GM23338 (cell line): Measurements from ENCODE around the gene TFAP2B. TPM values are rescaled to one million over a fixed set of nuclear protein-coding genes. Genes with fewer than 3 reads are reported as not detected.

Source experiments
- ATAC-seq: fragments of 200-7000 bp; cut with Tn5 transposase; 3 replicates; pipeline ENCODE4 v1.9.1; 2020
- DNase-seq: peaks from one replicate; pipeline ENCODE4 v3.0.0-alpha.2; 2015; ENCODE audit warnings: low spot score
- H2AFZ ChIP-seq: fragments of 200-600 bp; sonication (generic); 2 replicates; pipeline ENCODE4 v1.8.0; 2016; ENCODE audit warnings: antibody characterized with exemption, mild to moderate bottlenecking, moderate library complexity
- H3F3A ChIP-seq: fragments of 200-600 bp; sonication (generic); replicated peaks from 2 replicates; pipeline ENCODE4 v1.8.0; 2017; ENCODE audit warnings: antibody characterized with exemption, mixed run types, low read depth
- H3K27ac ChIP-seq: fragments of 200-600 bp; sonication (generic); 2 replicates; pipeline ENCODE4 v1.6.1; 2016; ENCODE audit warnings: low read depth
- H3K27me3 ChIP-seq: fragments of 200-600 bp; sonication (generic); 2 replicates; pipeline ENCODE4 v1.8.0; 2016; ENCODE audit warnings: mild to moderate bottlenecking, mixed run types, moderate library complexity; ENCODE audit not compliant: insufficient read depth
- H3K36me3 ChIP-seq: fragments of 200-600 bp; sonication (generic); 2 replicates; pipeline ENCODE4 v1.8.0; 2016; ENCODE audit warnings: mild to moderate bottlenecking; ENCODE audit not compliant: insufficient read depth
- H3K4me1 ChIP-seq: fragments of 200-600 bp; sonication (generic); 2 replicates; pipeline ENCODE4 v1.8.0; 2016; ENCODE audit warnings: mild to moderate bottlenecking, moderate library complexity; ENCODE audit not compliant: insufficient read depth
- H3K4me2 ChIP-seq: fragments of 200-600 bp; sonication (generic); 2 replicates; pipeline ENCODE4 v1.7.1; 2017; ENCODE audit warnings: mixed run types
- H3K4me3 ChIP-seq: fragments of 200-600 bp; sonication (generic); 2 replicates; pipeline ENCODE4 v1.6.1; 2016; ENCODE audit warnings: mixed run types
- H3K79me2 ChIP-seq: fragments of 200-600 bp; sonication (generic); replicated peaks from 2 replicates; pipeline ENCODE4 v1.8.0; 2017; ENCODE audit warnings: mild to moderate bottlenecking; ENCODE audit not compliant: insufficient read depth
- H3K9me2 ChIP-seq: fragments of 200-600 bp; sonication (generic); 2 replicates; pipeline ENCODE4 v1.8.0; 2017; ENCODE audit not compliant: insufficient read depth
- H4K20me1 ChIP-seq: fragments of 200-600 bp; sonication (generic); replicated peaks from 2 replicates; pipeline ENCODE4 v1.8.0; 2017; ENCODE audit warnings: mild to moderate bottlenecking; ENCODE audit not compliant: insufficient read depth
- H3K27ac Mint-ChIP-seq: 2 replicates; pipeline ENCODE4 v1.8.0; 2020; ENCODE audit warnings: inconsistent platforms, mild to moderate bottlenecking, moderate library complexity, mixed read lengths
- H3K27me3 Mint-ChIP-seq: 3 replicates; pipeline ENCODE4 v1.8.0; 2022; ENCODE audit warnings: low read depth, mild to moderate bottlenecking, moderate library complexity, mixed read lengths, inconsistent platforms; ENCODE audit not compliant: insufficient read depth, poor library complexity
- H3K36me3 Mint-ChIP-seq: 3 replicates; pipeline ENCODE4 v1.8.0; 2021; ENCODE audit warnings: low read depth, mild to moderate bottlenecking, inconsistent platforms, moderate library complexity, mixed read lengths
- H3K4me1 Mint-ChIP-seq: 3 replicates; pipeline ENCODE4 v1.8.0; 2020; ENCODE audit warnings: mild to moderate bottlenecking, inconsistent platforms, mixed read lengths
- H3K4me3 Mint-ChIP-seq: 3 replicates; pipeline ENCODE4 v1.8.0; 2021; ENCODE audit warnings: moderate library complexity, mild to moderate bottlenecking, inconsistent platforms, mixed read lengths
- H3K9me3 Mint-ChIP-seq: 3 replicates; pipeline ENCODE4 v1.8.0; 2020; ENCODE audit warnings: moderate library complexity, mild to moderate bottlenecking, inconsistent platforms, mixed read lengths
- CREB1 ChIP-seq: fragments of 250-450 bp; sonication (Bioruptor Pico); IDR thresholded peaks from 2 replicates; pipeline ENCODE4 v1.5.0; 2020; ENCODE audit warnings: low read depth, mild to moderate bottlenecking, moderate library complexity
- ETS1 ChIP-seq: IDR thresholded peaks from 2 replicates; pipeline ENCODE4 v1.6.1; 2016; ENCODE audit warnings: antibody characterized with exemption
- EZH2 ChIP-seq: fragments of 200-600 bp; sonication (generic); IDR thresholded peaks from one replicate; pipeline ENCODE4 v1.8.0; 2017; ENCODE audit warnings: antibody characterized with exemption, mild to moderate bottlenecking, low read depth; ENCODE audit not compliant: unreplicated experiment
- EZH2phosphoT487 ChIP-seq: fragments of 200-600 bp; sonication (generic); IDR thresholded peaks from one replicate; pipeline ENCODE4 v1.8.1; 2018; ENCODE audit warnings: antibody characterized with exemption; ENCODE audit not compliant: unreplicated experiment
- JUNB ChIP-seq: IDR thresholded peaks from one replicate; pipeline ENCODE4 v1.6.1; 2016; ENCODE audit warnings: antibody characterized with exemption; ENCODE audit not compliant: unreplicated experiment
- NANOG ChIP-seq: IDR thresholded peaks from 2 replicates; pipeline ENCODE4 v1.6.1; 2016; ENCODE audit warnings: antibody characterized with exemption, borderline replicate concordance
- POLR2AphosphoS5 ChIP-seq: IDR thresholded peaks from 2 replicates; pipeline ENCODE4 v1.6.1; 2016; ENCODE audit warnings: antibody characterized with exemption, low read depth
- REST ChIP-seq: IDR thresholded peaks from one replicate; pipeline ENCODE4 v1.6.1; 2018; ENCODE audit warnings: antibody characterized with exemption; ENCODE audit not compliant: unreplicated experiment
- STAT1 ChIP-seq: IDR thresholded peaks from one replicate; pipeline ENCODE4 v1.6.1; 2016; ENCODE audit warnings: antibody characterized with exemption; ENCODE audit not compliant: unreplicated experiment
- ZNF331 ChIP-seq: fragments of 250-450 bp; sonication (Bioruptor Pico); IDR thresholded peaks from 2 replicates; pipeline ENCODE4 v1.5.0; 2020; ENCODE audit warnings: low read depth, mild to moderate bottlenecking, moderate library complexity
- ZNF462 ChIP-seq: fragments of 250-450 bp; sonication (Bioruptor Pico); IDR thresholded peaks from 2 replicates; pipeline ENCODE4 v1.5.0; 2020; ENCODE audit warnings: mild to moderate bottlenecking, moderate library complexity
- polyA plus RNA-seq: library from polyadenylated mRNA; unstranded; fragments of >200 nt; fragmentation: Nextera tagmentation; extraction: Ambion mirVana; gene quantifications from 2 replicates; pipeline ENCODE4 v1.2.1, GENCODE V29; 2016
- total RNA-seq: library from RNA; depleted of rRNA; stranded (reverse); fragments of >200 nt; shearing (Covaris generic); gene quantifications from 2 replicates; pipeline ENCODE4 v1.2.3, GENCODE V29; 2014
- TF ChIP-seq, protein P1 (sequence below), 2 experiments: fragments of 200-600 bp in 1 of 2; sonication (generic) in 1 of 2; conservative IDR thresholded peaks; 2 replicates each; pipeline versions ENCODE4 v1.5.1 to v1.6.1; 2016 to 2017; ENCODE audit warnings: antibody characterized with exemption in 2 of 2, low read depth in 2 of 2, mild to moderate bottlenecking in 2 of 2, moderate library complexity in 1 of 2

The TFAP2B gene
- total and polyA plus RNA-seq, 2 experiments from 2014 or later = not detected

- TF ChIP-seq ETS1 = no peak
- TF ChIP-seq POLR2AphosphoS5 = no peak
These were observed 45.9 kb downstream of the TFAP2B start (continued) for GRCh38 chr6:50864601-50865000.

GRCh38 chr6:50868466-50868865 lies 49.8 kb downstream of the TFAP2B start:
- Histone ChIP-seq H3K4me1 (peaks cover 12% of the 10 kb centered on the region; the same call in 1 of the 2 replicates), H3K27ac (no peak overlapping the region), H3K9me2 (no peaks in the 10 kb centered on the region), H3K27me3 (no peaks in the 10 kb centered on the region), H3F3A (no peaks in the 10 kb centered on the region), H3K36me3 (no peaks in the 10 kb centered on the region), H3K4me2 (no peak overlapping the region), H4K20me1 (no peaks in the 10 kb centered on the region), H3K4me3 (no peak overlapping the region), H2AFZ (no peak overlapping the region), H3K79me2 (no peaks in the 10 kb centered on the region)
- DNase-seq = no peak
- Mint-ChIP-seq H3K4me1 (peaks cover 14% of the 10 kb centered on the region), H3K27me3 (no peaks in the 10 kb centered on the region), H3K4me3 (no peak overlapping the region), H3K27ac (no peak overlapping the region), H3K36me3 (no peaks in the 10 kb centered on the region), H3K9me3 (no peaks in the 10 kb centered on the region)
- ATAC-seq = no peak
- no peak for TF ChIP-seq STAT1
- no peak for TF ChIP-seq ZNF462 (CRISPR knock-in tag)
- no peak for TF ChIP-seq POLR2AphosphoS5
- no peak for TF ChIP-seq ZNF331 (CRISPR knock-in tag)
- no peak for TF ChIP-seq ETS1
- TF ChIP-seq NANOG = no peak
- TF ChIP-seq CREB1 = no peak
- TF ChIP-seq, protein P1, sequence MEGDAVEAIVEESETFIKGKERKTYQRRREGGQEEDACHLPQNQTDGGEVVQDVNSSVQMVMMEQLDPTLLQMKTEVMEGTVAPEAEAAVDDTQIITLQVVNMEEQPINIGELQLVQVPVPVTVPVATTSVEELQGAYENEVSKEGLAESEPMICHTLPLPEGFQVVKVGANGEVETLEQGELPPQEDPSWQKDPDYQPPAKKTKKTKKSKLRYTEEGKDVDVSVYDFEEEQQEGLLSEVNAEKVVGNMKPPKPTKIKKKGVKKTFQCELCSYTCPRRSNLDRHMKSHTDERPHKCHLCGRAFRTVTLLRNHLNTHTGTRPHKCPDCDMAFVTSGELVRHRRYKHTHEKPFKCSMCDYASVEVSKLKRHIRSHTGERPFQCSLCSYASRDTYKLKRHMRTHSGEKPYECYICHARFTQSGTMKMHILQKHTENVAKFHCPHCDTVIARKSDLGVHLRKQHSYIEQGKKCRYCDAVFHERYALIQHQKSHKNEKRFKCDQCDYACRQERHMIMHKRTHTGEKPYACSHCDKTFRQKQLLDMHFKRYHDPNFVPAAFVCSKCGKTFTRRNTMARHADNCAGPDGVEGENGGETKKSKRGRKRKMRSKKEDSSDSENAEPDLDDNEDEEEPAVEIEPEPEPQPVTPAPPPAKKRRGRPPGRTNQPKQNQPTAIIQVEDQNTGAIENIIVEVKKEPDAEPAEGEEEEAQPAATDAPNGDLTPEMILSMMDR (conservative IDR thresholded peaks at IDR 0.05; ENCODE audit: low read depth in 2 of 2) = no peak
- no peak for TF ChIP-seq EZH2
- no peak for TF ChIP-seq EZH2phosphoT487
- TF ChIP-seq JUNB = no peak
- no peak for TF ChIP-seq REST
